Liver (tissue), 9 donors: Measurements from ENCODE around the gene RPL10A. TPM values are rescaled to one million over a fixed set of nuclear protein-coding genes. Genes with fewer than 3 reads are reported as not detected.
A peak's percentile ranks its signal among the peaks of the same experiment; 100 is the strongest.

Experiments used
- DNase-seq: peaks from one replicate; pipeline ENCODE4 v3.0.0-alpha.2; 2017; ENCODE audit warnings: low spot score
- H3K27ac ChIP-seq, 2 donors: one replicate each; pipeline ENCODE4 v1.7.0; 2013; ENCODE audit warnings: inconsistent platforms in 2 of 2, low read length in 2 of 2, control low read depth in 1 of 2, low read depth in 1 of 2, mild to moderate bottlenecking in 1 of 2
- H3K27me3 ChIP-seq, 4 donors: one replicate each; pipeline versions ENCODE4 v1.6.1 to v1.7.0; 2013; ENCODE audit warnings: low read length in 3 of 4, inconsistent platforms in 1 of 4, mild to moderate bottlenecking in 1 of 4, moderate library complexity in 1 of 4; ENCODE audit not compliant: control insufficient read depth in 4 of 4, insufficient read depth in 4 of 4
- H3K36me3 ChIP-seq, 4 donors: one replicate each; pipeline versions ENCODE4 v1.6.1 to v1.7.0; 2013; ENCODE audit warnings: low read length in 3 of 4, mild to moderate bottlenecking in 3 of 4, low read depth in 1 of 4, moderate library complexity in 1 of 4; ENCODE audit not compliant: control insufficient read depth in 4 of 4, insufficient read depth in 3 of 4
- H3K4me1 ChIP-seq, 4 donors: one replicate each; pipeline versions ENCODE4 v1.6.1 to v1.7.0; 2013; ENCODE audit warnings: low read length in 3 of 4, mild to moderate bottlenecking in 3 of 4, moderate library complexity in 1 of 4; ENCODE audit not compliant: control insufficient read depth in 4 of 4, insufficient read depth in 4 of 4
- H3K4me3 ChIP-seq, 3 donors: one replicate each; pipeline versions ENCODE4 v1.6.1 to v1.7.0; 2013; ENCODE audit warnings: low read length in 3 of 3, control low read depth in 1 of 3, low read depth in 1 of 3, mild to moderate bottlenecking in 1 of 3
- H3K9ac ChIP-seq, 2 donors: one replicate each; pipeline ENCODE4 v1.7.0; 2013; ENCODE audit warnings: low read length in 2 of 2, mild to moderate bottlenecking in 2 of 2, moderate library complexity in 2 of 2, control low read depth in 1 of 2, low read depth in 1 of 2
- H3K9me3 ChIP-seq, 4 donors: one replicate each; pipeline versions ENCODE4 v1.6.1 to v1.7.0; 2013; ENCODE audit warnings: low read length in 3 of 4; ENCODE audit not compliant: control insufficient read depth in 4 of 4
- EGR1 ChIP-seq, 2 donors: IDR thresholded peaks; 2 replicates each; pipeline ENCODE4 v1.6.1; 2016 to 2018; ENCODE audit warnings: antibody characterized with exemption in 2 of 2, low read depth in 2 of 2
- FOXA1 ChIP-seq: IDR thresholded peaks from 2 replicates; pipeline ENCODE4 v1.6.1; 2016; ENCODE audit warnings: antibody characterized with exemption
- FOXA2 ChIP-seq: IDR thresholded peaks from 2 replicates; pipeline ENCODE4 v1.6.1; 2016; ENCODE audit warnings: antibody characterized with exemption
- GABPA ChIP-seq, 2 donors: IDR thresholded peaks in 1 of 2; conservative IDR thresholded peaks in 1 of 2; 2 replicates each; pipeline ENCODE4 v1.6.1; 2016; ENCODE audit warnings: antibody characterized with exemption in 2 of 2, mild to moderate bottlenecking in 1 of 2, moderate library complexity in 1 of 2
- HNF4A ChIP-seq, 2 donors: conservative IDR thresholded peaks; 2 replicates each; pipeline ENCODE4 v1.6.1; 2016; ENCODE audit warnings: antibody characterized with exemption in 2 of 2, mild to moderate bottlenecking in 2 of 2
- HNF4G ChIP-seq: IDR thresholded peaks from 2 replicates; pipeline ENCODE4 v1.6.1; 2016; ENCODE audit warnings: antibody characterized with exemption
- NR2F2 ChIP-seq: IDR thresholded peaks from 2 replicates; pipeline ENCODE4 v1.6.1; 2016; ENCODE audit warnings: antibody characterized with exemption
- RAD21 ChIP-seq, 2 donors: IDR thresholded peaks; 2 replicates each; pipeline ENCODE4 v1.6.1; 2016; ENCODE audit warnings: antibody characterized with exemption in 2 of 2, mild to moderate bottlenecking in 2 of 2
- REST ChIP-seq: IDR thresholded peaks from 2 replicates; pipeline ENCODE4 v1.6.1; 2016; ENCODE audit warnings: antibody characterized with exemption, mild to moderate bottlenecking
- RXRA ChIP-seq, 2 donors: IDR thresholded peaks; 2 replicates each; pipeline ENCODE4 v1.6.1; 2017 to 2018; ENCODE audit warnings: antibody characterized with exemption in 2 of 2, mild to moderate bottlenecking in 1 of 2
- SP1 ChIP-seq: IDR thresholded peaks from 2 replicates; pipeline ENCODE4 v1.6.1; 2018; ENCODE audit warnings: antibody characterized with exemption, mild to moderate bottlenecking
- TAF1 ChIP-seq: conservative IDR thresholded peaks from 2 replicates; pipeline ENCODE4 v1.6.1; 2016; ENCODE audit warnings: antibody characterized with exemption, mild to moderate bottlenecking
- YY1 ChIP-seq: IDR thresholded peaks from 2 replicates; pipeline ENCODE4 v1.6.1; 2016; ENCODE audit warnings: antibody characterized with exemption, mild to moderate bottlenecking
- WGBS: extraction: QIAGEN DNeasy Blood & Tissue Kit; methylation state at CpG from one replicate; pipeline ENCODE4 v1.1.7; 2013; 5-methylcytosine and 5-hydroxymethylcytosine counted together
- polyA plus RNA-seq, 2 donors: library from polyadenylated mRNA; stranded (reverse) in 1 of 2; unstranded in 1 of 2; fragments of 200-250 nt in 1 of 2; fragments of >200 nt in 1 of 2; fragmentation: Nextera tagmentation in 1 of 2; extraction: Ambion mirVana in 1 of 2; gene quantifications; one replicate each; pipeline versions ENCODE4 v1.2.1 to v1.2.3, GENCODE V29; 2013 to 2015
- total RNA-seq, 2 donors: library from RNA; depleted of rRNA; stranded (reverse); fragments of >200 nt; gene quantifications; one replicate each; pipeline ENCODE4 v1.2.3, GENCODE V29; 2014
- TF ChIP-seq, protein P1 (sequence below): IDR thresholded peaks from 2 replicates; pipeline ENCODE4 v1.6.1; 2016; ENCODE audit warnings: antibody characterized with exemption
- TF ChIP-seq, protein P2 (sequence below): IDR thresholded peaks from 2 replicates; pipeline ENCODE4 v1.6.1; 2016; ENCODE audit warnings: antibody characterized with exemption
- donor health status: healthy.
- donor health status: healthy.
- donor health status: healthy.
- donor health status: healthy.
- donor health status: healthy.

Gene RPL10A
- total and polyA plus RNA-seq, 4 donors, result 213 to 1,235 (median 528) TPM

DNA sequence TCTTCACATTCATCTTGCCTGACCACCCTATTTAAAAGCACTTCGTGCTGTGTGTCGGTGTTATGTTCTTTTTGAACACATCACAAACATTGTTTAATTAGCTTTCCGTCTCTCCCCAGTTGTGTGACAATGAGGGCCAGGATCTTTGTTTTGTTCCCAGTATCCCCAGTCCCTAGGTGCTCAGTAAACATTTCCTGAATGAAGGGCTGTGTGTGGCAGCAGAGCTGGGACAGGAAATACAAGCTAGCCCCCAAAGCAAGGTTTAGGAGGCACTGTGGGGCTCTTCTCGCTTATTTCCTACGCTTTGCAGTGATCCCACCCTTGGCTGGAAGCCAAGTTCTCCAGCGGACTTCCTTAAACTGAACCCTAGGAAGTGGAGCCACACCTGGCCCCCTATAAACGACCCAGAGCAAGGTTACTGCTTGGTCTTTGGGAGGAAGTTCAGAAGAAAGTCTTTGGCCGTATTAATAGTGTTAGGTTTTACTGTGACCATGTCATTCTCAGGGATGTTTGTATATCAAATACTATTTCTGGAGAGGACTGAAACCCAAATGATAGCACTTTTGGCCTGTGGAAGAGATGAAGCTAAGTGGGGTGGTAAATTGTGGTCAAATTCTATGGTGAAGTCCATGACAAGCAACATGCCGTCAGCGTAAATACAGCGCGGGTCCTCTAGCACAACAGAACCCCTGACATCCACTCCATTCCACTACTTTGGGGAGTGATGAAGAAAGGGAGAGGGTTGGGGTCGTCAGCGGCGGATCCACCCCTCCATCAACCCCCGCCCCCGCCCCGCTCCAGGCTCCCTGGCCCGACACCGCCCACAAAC is 16.6 kb upstream of the RPL10A start:
- Histone ChIP-seq H3K9me3 (no peaks in the 10 kb centered on the region), H3K36me3 (no peaks in the 10 kb centered on the region), H3K4me1 (peaks cover 5 to 19% (median 14%) of the 10 kb centered on the region in 4 donors), H3K9ac (no peak overlapping the region), H3K27ac (no peak overlapping the region), H3K27me3 (no peaks in the 10 kb centered on the region), H3K4me3 (peak overlapping the region in 2 of 3 donors; percentile 23 to 72)
- DNase-seq, result no peak
- WGBS, result 22% methylated on average over 20 of the region's 20 CpGs
- TF ChIP-seq TAF1 (no peak), NR2F2 (no peak), GABPA (IDR thresholded peaks at IDR 0.05 in 1 of 2, conservative IDR thresholded peaks at IDR 0.05 in 1 of 2) (no peak), EGR1 (IDR thresholded peaks at IDR 0.05; ENCODE audit: low read depth in 2 of 2) (no peak), RXRA (IDR thresholded peaks at IDR 0.05) (no peak), FOXA2 (no peak), YY1 (no peak), HNF4G (no peak), HNF4A (conservative IDR thresholded peaks at IDR 0.05) (no peak), REST (no peak)
- TF ChIP-seq, protein P1, sequence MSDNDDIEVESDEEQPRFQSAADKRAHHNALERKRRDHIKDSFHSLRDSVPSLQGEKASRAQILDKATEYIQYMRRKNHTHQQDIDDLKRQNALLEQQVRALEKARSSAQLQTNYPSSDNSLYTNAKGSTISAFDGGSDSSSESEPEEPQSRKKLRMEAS, result no peak

GRCh38 chr6:35452183-35453090 is 15.8 kb upstream of the RPL10A start, which contains the start of gene FANCE:
FANCE (plus strand) TSS chr6:35452338; CDS start chr6:35452546, 208 bp downstream.
- 6% methylated on average over 87 of the region's 87 CpGs for WGBS
- no peaks in the 10 kb centered on the region for H3K36me3 ChIP-seq
- H3K4me1 ChIP-seq, result peaks cover 5 to 19% (median 14%) of the 10 kb centered on the region in 4 donors
- peak; percentile 100 for DNase-seq
- TF ChIP-seq FOXA2, result no peak
- TF ChIP-seq SP1, result peak; percentile 22
- peak; percentile 19 to 44 for TF ChIP-seq RAD21 (IDR thresholded peaks at IDR 0.05)
- TF ChIP-seq, protein P1, result no peak
- TF ChIP-seq TAF1, result no peak
- TF ChIP-seq FOXA1, result no peak
- TF ChIP-seq, protein P2, sequence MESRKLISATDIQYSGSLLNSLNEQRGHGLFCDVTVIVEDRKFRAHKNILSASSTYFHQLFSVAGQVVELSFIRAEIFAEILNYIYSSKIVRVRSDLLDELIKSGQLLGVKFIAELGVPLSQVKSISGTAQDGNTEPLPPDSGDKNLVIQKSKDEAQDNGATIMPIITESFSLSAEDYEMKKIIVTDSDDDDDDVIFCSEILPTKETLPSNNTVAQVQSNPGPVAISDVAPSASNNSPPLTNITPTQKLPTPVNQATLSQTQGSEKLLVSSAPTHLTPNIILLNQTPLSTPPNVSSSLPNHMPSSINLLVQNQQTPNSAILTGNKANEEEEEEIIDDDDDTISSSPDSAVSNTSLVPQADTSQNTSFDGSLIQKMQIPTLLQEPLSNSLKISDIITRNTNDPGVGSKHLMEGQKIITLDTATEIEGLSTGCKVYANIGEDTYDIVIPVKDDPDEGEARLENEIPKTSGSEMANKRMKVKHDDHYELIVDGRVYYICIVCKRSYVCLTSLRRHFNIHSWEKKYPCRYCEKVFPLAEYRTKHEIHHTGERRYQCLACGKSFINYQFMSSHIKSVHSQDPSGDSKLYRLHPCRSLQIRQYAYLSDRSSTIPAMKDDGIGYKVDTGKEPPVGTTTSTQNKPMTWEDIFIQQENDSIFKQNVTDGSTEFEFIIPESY, result no peak
- TF ChIP-seq YY1, result peak; percentile 18
- peak in 1 of 2 donors; percentile 25 for TF ChIP-seq GABPA (IDR thresholded peaks at IDR 0.05 in 1 of 2, conservative IDR thresholded peaks at IDR 0.05 in 1 of 2)
- no peak for TF ChIP-seq RXRA (IDR thresholded peaks at IDR 0.05)
- peak within 1 kb of the TSS in 1 of 2 donors; percentile 52 for H3K27ac ChIP-seq
- peak within 1 kb of the TSS; percentile 25 to 72 (median 37) for H3K4me3 ChIP-seq
- H3K27me3 ChIP-seq, result no peaks in the 10 kb centered on the region
- no peaks in the 10 kb centered on the region for H3K9me3 ChIP-seq
- peak within 1 kb of the TSS in 1 of 2 donors; percentile 30 for H3K9ac ChIP-seq
